GM21786 (cell line): Measurements from ENCODE around the gene RANBP17.
"Not testable (repeated sequence)": the region's sequence is repeated elsewhere in the genome, so short reads cannot be mapped to it uniquely, and the experiment has no call there.

Experiments used
- ATAC-seq: cut with Tn5 transposase; IDR thresholded peaks from one replicate; pipeline ENCODE4 v1.9.1; 2021; ENCODE audit not compliant: unreplicated experiment

Gene RANBP17

DNA sequence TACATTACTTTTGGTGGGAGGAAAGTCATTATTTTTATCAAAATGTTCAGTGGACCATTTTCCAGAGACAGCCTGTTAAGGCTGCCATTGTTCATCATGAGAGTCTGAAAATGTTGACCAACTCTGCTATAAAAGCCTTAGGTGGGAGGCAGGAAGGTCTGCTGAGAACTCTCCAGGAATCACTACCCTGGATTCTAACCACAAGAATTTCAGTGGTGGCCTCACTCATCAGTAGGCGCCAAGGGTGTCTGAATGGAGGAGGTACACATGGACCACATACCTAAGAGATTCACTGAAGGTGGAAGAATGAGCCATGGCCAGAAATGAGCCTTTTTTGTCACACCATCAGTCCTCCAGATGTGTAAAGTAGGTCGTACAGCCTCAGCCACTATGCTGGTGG is 426.2 kb downstream of the RANBP17 start:
- no peak for ATAC-seq

DNA sequence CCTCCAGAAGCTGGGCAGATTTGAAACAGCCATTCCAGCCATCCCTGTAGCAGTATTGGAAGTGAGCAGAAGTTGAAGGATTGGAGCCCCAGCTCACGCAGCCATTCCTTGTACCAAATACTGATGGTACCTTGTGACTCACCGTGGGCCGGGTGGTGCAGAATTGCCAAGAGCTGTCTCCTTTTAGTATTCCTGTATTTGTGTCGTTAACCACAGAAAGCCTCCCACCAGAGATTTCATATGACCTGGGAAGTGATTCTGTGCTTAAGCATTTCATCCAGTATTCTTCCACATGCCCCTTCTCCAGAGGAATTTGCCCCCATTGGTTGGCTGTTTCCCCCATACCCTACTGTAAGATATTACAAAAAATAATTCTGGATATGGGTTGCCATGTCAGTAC is 429.6 kb downstream of the RANBP17 start:
- ATAC-seq, result no peak

- no peak for ATAC-seq
These were observed 433.5 kb downstream of the RANBP17 start for GRCh38 chr5:171295299-171295698.

- no peak for ATAC-seq
These were observed 434.0 kb downstream of the RANBP17 start for GRCh38 chr5:171295801-171296200.

- ATAC-seq, result not testable (repeated sequence)
These were observed 436.1 kb downstream of the RANBP17 start for GRCh38 chr5:171297941-171298340.

DNA sequence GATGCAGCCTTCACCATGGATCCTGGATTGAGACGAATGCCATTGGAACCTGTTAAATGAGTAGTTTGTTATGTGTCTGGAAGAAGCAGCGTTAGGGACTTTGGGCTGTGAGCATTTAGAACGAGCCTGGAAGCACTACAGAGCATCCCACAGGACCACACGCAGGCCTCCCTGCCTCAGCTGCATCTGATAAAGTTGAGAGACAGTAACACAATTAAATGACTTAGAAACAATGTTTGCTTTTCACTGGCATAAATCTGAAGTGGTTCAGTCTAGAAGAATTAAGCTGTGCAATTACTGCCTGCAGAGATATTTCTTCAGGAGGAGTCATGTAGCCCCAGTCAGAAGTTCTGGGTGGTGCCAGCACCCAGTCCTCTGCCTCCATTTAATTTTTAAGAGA is 437.4 kb downstream of the RANBP17 start:
- no peak for ATAC-seq

DNA sequence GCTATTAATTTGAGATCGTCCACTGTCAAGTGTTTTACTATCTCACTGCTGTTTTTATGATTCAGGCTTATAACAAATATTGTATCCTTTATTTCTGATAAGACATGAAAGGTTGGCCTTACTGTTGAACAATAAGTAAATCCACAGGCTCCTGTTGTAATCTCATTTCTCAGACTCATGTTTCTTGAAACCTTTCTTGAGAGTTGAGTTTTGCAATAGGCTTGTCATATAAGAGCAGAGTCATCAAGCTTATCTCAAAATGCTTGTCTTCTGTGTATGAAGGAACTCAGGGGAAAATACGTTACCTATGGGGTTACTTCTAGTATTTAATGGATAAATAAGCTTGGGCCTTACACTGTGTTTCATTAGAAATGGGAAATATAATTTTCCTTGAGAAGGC is 438.0 kb downstream of the RANBP17 start:
- ATAC-seq, result no peak

DNA sequence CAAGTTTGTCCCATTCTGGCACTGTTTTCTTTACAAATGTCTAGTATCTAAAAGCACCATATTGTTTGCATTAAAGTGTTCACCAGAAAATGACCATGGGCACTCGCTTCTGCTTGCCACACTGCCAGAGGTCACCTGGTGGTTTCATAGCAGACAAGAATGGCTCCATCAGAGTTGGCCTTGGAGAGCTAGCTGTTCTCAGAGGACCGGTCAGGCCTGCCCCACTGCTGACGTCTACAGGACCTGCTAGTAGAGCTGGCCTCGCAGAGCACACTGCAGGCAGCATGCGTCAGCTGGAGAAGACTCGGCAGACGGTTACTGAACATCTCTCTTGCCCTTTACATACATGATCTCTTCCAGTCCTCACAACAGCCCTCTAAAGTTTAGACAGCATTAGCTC is 438.5 kb downstream of the RANBP17 start:
- ATAC-seq, result no peak

GRCh38 chr5:171306166-171306565 is 444.3 kb downstream of the RANBP17 start:
- no peak for ATAC-seq

DNA sequence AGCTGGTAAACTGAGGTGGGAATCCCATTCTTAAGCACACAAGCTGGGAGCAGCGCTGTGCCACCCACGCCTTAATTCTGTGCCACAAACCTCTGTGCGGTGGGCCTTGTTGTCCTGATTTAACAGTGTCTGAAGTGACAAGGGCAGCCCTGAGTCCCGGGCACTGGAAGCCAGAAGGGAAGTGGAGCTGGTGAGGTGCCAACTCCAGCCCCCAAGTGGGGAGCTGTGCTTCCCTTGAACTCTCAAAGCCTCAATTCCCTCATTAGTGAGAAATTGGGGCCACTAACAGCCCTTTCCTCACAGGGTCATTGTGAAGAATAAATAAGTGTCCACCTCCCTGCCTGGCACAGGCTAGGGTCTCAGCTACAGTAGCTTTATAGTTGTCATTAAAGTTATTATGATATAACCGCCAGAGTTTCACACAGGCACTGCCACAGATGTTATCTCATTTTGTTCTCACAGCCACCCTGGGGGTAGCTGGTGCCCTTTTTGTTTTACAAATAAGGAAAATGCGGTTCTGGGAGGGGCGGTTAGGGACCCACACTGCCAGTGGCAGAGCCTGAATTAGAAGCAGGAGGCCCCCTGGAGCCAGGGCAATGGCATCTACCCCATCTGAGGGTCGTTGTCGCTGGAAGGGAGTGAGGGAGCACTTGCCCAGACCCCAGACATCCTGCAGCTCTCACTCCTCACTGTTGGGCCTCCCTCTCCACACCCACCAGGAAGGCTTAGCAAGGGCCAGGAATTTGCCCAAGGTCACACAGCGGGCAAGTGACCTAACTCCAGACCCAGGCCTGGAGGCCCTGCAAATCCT is 445.2 kb downstream of the RANBP17 start:
- ATAC-seq, result no peak

- no peak for ATAC-seq
These were observed 446.1 kb downstream of the RANBP17 start for GRCh38 chr5:171307789-171308452.

DNA sequence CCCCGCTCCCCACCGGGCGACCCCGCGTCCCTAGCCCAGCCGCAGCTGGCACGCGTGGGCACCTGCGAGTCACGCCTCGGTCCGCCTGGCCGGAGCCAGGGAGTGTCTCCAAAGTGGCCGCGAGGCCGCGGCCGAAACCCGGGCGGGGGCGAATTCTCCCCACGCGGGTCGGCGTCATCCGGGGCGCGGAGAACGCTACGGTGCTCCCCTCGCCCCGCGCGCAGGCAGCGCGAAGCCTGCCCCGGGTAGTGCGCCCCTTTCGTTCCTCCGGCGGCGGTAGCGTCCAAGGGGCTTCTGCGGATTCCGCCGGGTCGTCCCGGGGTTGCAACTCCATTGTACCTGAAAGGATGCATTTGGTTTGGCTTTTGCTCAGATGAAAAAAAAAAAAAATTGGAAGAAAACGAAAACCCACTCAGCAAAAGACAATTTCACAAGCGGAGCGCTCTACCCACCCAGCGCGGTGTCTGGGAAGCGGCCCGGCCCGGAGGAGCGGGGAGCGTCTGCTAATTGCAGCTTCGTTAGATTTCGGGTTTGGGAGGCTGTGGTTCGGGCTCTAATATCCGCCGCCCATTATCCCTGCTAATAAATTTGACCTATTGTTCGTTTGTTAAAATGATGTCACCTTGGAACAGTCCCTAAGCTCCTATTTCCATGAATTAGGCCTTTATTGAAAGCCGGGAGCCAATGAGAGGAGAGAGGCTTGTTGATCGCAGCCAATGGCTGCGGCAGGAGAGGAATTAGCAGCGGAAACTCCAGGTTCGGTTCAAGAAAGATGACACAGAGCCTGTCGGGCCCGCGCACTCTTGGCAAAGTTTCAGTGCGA is 446.8 kb downstream of the RANBP17 start, which contains the start of gene TLX3:
Gene TLX3 (plus strand): TSS at position 796 of the 823 bp plus-strand sequence. CDS start 118 bp downstream, outside the sequence.
- no peak for ATAC-seq

GRCh38 chr5:171309276-171310211 is 447.7 kb downstream of the RANBP17 start:
- ATAC-seq, result no peak

DNA sequence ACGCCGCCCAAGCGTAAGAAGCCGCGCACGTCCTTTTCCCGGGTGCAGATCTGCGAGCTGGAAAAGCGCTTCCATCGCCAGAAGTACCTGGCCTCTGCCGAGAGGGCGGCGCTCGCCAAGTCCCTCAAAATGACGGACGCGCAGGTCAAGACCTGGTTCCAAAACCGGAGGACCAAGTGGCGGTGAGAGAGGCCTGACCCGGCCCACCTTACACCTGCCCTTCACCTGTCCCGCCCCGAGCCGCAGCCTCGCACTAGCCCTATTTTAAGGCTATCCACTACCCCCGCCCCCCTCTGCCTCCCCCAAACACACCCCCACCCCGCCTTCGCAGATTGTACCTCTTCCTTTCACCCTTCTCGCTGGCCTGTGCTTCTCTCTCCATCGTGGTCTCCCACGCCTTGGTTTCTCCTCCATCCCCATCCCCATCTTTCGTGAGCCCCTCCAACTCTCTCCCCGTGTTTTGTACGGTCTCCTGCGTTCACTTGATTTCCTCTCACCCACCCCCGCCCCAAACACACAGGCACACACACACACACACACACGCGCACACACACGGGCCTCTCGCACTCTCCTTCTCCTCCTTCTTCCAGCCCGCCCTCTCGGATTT is 448.5 kb downstream of the RANBP17 start:
- no peak for ATAC-seq

DNA sequence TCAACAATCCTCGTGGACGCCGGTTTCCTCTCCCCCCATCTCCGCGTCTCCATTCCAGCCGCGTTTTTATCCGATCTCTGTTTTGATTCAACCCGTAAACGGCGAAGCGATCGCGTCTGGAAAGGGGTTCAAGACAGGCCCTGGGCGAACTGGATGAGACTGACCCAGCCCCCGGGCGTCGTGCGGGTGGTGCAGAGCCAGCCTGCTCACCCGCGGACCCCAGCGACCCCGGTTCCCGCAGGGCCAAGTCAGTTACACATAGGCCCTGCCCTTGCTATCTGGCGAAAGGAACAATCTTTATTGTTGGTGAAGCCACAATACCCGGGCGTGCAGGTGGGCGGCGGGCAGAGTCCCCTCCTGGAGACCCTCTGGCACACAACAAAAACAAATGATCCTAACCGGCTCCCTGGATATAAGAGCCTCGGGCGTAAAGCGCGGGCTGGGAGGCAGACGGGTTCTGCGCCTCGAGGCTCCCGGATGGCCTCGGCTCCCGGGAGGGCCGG is 449.1 kb downstream of the RANBP17 start:
- no peak for ATAC-seq

- ATAC-seq, result no peak
These were observed 449.7 kb downstream of the RANBP17 start for GRCh38 chr5:171311322-171312077.

DNA sequence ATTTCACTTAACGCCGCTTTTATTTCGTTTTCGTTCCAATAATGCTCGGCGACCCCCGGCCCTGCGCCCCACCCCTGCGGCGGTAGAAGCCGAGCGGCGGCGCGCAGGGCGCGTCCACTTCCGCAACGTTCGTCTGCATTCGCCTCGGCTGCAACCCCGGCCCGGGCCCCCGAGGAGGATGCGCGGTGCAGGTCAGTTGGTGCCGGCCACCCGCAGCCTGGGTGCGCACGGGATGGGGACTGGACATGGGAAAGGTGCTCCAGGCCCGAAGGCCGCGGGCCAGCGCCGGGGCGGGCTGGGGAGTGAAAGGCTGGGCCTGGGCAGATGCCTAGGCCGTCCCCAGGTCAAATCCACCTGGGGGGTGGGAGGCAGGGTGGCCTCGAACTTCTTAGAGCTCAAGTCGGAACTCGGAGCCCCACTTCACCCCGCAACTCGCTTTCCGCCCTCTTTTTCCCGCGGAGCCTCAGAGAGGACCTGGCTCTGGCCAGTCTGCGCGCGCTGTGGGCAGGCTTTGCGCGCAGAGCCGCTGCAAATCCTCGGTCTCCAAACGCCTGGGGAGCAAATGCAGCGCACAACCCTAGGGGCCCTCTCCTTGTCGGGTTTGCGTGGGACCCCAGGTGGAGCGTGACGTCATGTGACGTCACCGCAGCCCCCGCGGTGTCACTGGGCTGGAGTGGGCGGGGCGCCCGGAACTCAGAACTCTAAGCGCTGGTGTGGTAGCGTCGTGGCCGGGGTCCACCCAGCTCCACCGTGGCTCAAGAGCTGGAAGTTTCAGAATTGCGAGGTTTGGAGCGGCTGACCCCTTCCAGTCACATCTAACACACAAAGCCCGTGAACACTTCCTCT is 450.5 kb downstream of the RANBP17 start:
- no peak for ATAC-seq
